Activated T-cell treated with anti-CD3 and anti-CD28 coated beads, Interleukin-2, amount 50 U/mL, for 72 hours (primary cell): Measurements from ENCODE around the gene MRPL43. TPM values are rescaled to one million over a fixed set of nuclear protein-coding genes. Genes with fewer than 3 reads are reported as not detected.

Experiments
- ATAC-seq, 2 donors: fragments of 150-1000 bp; cut with Tn5 transposase; replicated peaks in 1 of 2; 2 replicates each; pipeline ENCODE4 v1.10.0; 2021; ENCODE audit warnings: moderate library complexity in 2 of 2, mild to moderate bottlenecking in 1 of 2
- DNase-seq, 2 donors: peaks; one replicate each; pipeline ENCODE4 v3.0.0; 2021 to 2022; ENCODE audit warnings: mixed read lengths in 1 of 2
- H3K27ac Mint-ChIP-seq: one replicate; pipeline ENCODE4 v1.8.0; 2022; ENCODE audit warnings: mild to moderate bottlenecking, moderate library complexity, mixed read lengths
- H3K27me3 Mint-ChIP-seq: one replicate; pipeline ENCODE4 v1.8.0; 2022; ENCODE audit warnings: low read depth, mixed read lengths
- H3K36me3 Mint-ChIP-seq, 2 donors: one replicate each; pipeline ENCODE4 v1.8.0; 2022; ENCODE audit warnings: mixed read lengths in 2 of 2, mild to moderate bottlenecking in 1 of 2; ENCODE audit not compliant: insufficient read depth in 2 of 2
- H3K4me1 Mint-ChIP-seq: one replicate; pipeline ENCODE4 v1.8.0; 2022; ENCODE audit warnings: low read depth, mixed read lengths
- H3K4me3 Mint-ChIP-seq, 2 donors: one replicate each; pipeline ENCODE4 v1.8.0; 2022; ENCODE audit warnings: mild to moderate bottlenecking in 2 of 2, mixed read lengths in 2 of 2, moderate library complexity in 2 of 2
- H3K9me3 Mint-ChIP-seq, 2 donors: one replicate each; pipeline ENCODE4 v1.8.0; 2022; ENCODE audit warnings: mixed read lengths in 2 of 2
- total RNA-seq, 2 donors: library from RNA; stranded (reverse); gene quantifications; one replicate each; pipeline ENCODE4 v1.2.3, GENCODE V29; 2022

Gene MRPL43
- total RNA-seq, 2 donors from 2014 or later = 38.2 to 41.7 TPM

- no peak overlapping the region for H3K4me3 Mint-ChIP-seq
- no peaks in the 10 kb centered on the region for H3K36me3 Mint-ChIP-seq
- H3K9me3 Mint-ChIP-seq = no peaks in the 10 kb centered on the region
- H3K27ac Mint-ChIP-seq = no peak overlapping the region
- no peak for DNase-seq
- no peaks in the 10 kb centered on the region for H3K27me3 Mint-ChIP-seq
- no peak for ATAC-seq
- H3K4me1 Mint-ChIP-seq = no peaks in the 10 kb centered on the region
These were observed 18.7 kb upstream of the MRPL43 start for GRCh38 chr10:101005869-101006567.

GRCh38 chr10:101005361-101005760 lies 18.1 kb upstream of the MRPL43 start:
- DNase-seq (no peak), ATAC-seq (no peak)
- Mint-ChIP-seq H3K27ac (no peak overlapping the region), H3K27me3 (no peaks in the 10 kb centered on the region), H3K36me3 (no peaks in the 10 kb centered on the region), H3K4me1 (no peaks in the 10 kb centered on the region), H3K4me3 (no peak overlapping the region), H3K9me3 (no peaks in the 10 kb centered on the region)

DNA sequence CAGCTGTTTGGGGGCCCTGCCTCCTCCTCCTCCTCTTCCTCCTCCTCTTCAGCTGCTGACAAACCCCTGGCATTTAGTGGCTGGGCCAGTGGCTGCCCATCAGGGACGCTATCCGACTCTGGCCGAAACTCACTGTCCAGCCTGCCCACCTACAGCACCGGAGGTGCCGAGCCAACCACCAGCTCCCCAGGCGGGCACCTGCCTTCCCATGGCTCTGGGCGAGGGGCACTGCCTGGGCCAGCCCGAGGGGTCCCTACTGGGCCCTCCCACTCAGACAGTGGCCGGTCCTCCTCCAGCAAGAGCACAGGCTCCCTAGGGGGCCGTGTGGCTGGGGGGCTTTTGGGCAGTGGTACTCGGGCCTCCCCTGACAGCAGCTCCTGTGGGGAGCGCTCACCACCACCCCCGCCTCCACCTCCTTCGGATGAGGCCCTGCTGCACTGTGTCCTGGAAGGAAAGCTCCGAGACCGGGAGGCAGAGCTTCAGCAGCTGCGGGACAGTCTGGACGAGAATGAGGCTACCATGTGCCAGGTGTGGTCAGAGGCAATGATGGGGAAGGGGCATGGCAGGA lies 16.4 kb upstream of the MRPL43 start:
- peaks cover 3% of the 10 kb centered on the region for H3K4me1 Mint-ChIP-seq
- H3K27ac Mint-ChIP-seq = no peak overlapping the region
- ATAC-seq (no peak), DNase-seq (no peak)
- H3K36me3 Mint-ChIP-seq = no peaks in the 10 kb centered on the region
- H3K4me3 Mint-ChIP-seq = no peak overlapping the region
- no peaks in the 10 kb centered on the region for H3K9me3 Mint-ChIP-seq
- no peaks in the 10 kb centered on the region for H3K27me3 Mint-ChIP-seq

GRCh38 chr10:101002456-101002855 lies 15.2 kb upstream of the MRPL43 start:
- ATAC-seq (no peak), DNase-seq (no peak)
- peaks cover 13% of the 10 kb centered on the region for H3K4me1 Mint-ChIP-seq
- no peaks in the 10 kb centered on the region for H3K9me3 Mint-ChIP-seq
- H3K36me3 Mint-ChIP-seq = no peaks in the 10 kb centered on the region
- H3K4me3 Mint-ChIP-seq = no peak overlapping the region
- no peaks in the 10 kb centered on the region for H3K27me3 Mint-ChIP-seq
- H3K27ac Mint-ChIP-seq = no peak overlapping the region

GRCh38 chr10:101001659-101002035 lies 14.3 kb upstream of the MRPL43 start:
- Mint-ChIP-seq H3K9me3 (no peaks in the 10 kb centered on the region), H3K36me3 (peaks cover 0 to 2% of the 10 kb centered on the region in 2 donors), H3K4me3 (no peak overlapping the region), H3K4me1 (peaks cover 14% of the 10 kb centered on the region), H3K27ac (no peak overlapping the region), H3K27me3 (no peaks in the 10 kb centered on the region)
- no peak for ATAC-seq
- DNase-seq = no peak

- no peak overlapping the region for H3K27ac Mint-ChIP-seq
These were observed 13.8 kb upstream of the MRPL43 start for GRCh38 chr10:101000915-101001658.

DNA sequence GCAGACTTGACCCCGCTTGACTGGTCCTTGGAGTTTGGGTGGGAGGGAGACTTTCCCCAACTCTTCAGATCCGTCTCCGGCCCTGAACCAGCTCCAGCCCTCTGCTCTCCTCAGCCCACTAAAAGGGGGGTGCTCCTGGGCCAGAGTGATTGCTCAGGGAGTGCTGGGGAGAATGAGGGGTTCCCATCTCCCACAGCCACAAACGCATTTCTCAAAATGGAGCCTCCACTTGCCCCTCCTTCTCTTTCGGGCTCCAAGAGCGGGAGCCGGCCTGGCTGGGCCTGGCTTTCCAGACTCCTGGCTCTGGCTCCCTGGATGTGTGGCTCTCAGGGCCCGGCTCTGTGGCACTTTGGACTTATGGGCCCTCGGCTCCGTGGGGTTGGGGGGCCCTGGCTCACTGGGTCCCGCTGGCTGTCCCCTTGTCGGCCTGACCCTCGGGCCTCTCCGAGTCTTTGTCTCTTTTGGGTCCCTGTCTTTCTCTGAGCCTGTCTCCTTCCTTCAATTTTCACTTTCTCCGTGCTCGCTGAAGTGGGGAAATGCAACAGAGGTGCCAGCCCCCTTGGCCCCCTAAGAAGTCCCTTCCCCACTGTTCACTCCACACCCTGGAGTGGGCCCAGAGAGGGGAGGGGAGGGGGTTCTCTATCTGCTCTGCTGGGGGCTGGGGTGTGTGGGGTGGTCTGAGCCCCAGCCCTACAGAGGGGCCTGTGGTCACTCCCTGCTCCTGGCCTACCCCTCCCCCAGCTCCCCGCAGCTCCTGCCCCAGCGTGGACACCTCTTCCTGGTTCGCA lies 13.0 kb upstream of the MRPL43 start:
- ATAC-seq (no peak), DNase-seq (no peak)
- H3K4me3 Mint-ChIP-seq = peak overlapping the region; percentile 55 to 59
- no peak overlapping the region for H3K27ac Mint-ChIP-seq
- H3K36me3 Mint-ChIP-seq = peaks cover 0 to 2% of the 10 kb centered on the region in 2 donors
- H3K9me3 Mint-ChIP-seq = no peaks in the 10 kb centered on the region
- no peaks in the 10 kb centered on the region for H3K27me3 Mint-ChIP-seq
- peaks cover 22% of the 10 kb centered on the region for H3K4me1 Mint-ChIP-seq

More at GRCh38 chr10:101000915-101001658, 13.8 kb upstream of the MRPL43 start:
- DNase-seq = no peak
- H3K4me1 Mint-ChIP-seq = peaks cover 19% of the 10 kb centered on the region
- H3K36me3 Mint-ChIP-seq = peaks cover 0 to 2% of the 10 kb centered on the region in 2 donors
- ATAC-seq = no peak
- H3K4me3 Mint-ChIP-seq = peak overlapping the region; percentile 57 to 59
- no peaks in the 10 kb centered on the region for H3K9me3 Mint-ChIP-seq
- no peaks in the 10 kb centered on the region for H3K27me3 Mint-ChIP-seq

- no peak for ATAC-seq
- peaks cover 0 to 3% of the 10 kb centered on the region in 2 donors for H3K36me3 Mint-ChIP-seq
- peak within 1 kb of the TSS; percentile 25 for H3K27ac Mint-ChIP-seq
These were observed 12.4 kb upstream of the MRPL43 start, which contains the start of gene LZTS2 for GRCh38 chr10:100999742-101000126. TSS of gene LZTS2 (plus strand) at chr10:100999808. CDS start at chr10:101002539, 2,731 bp downstream.

DNA sequence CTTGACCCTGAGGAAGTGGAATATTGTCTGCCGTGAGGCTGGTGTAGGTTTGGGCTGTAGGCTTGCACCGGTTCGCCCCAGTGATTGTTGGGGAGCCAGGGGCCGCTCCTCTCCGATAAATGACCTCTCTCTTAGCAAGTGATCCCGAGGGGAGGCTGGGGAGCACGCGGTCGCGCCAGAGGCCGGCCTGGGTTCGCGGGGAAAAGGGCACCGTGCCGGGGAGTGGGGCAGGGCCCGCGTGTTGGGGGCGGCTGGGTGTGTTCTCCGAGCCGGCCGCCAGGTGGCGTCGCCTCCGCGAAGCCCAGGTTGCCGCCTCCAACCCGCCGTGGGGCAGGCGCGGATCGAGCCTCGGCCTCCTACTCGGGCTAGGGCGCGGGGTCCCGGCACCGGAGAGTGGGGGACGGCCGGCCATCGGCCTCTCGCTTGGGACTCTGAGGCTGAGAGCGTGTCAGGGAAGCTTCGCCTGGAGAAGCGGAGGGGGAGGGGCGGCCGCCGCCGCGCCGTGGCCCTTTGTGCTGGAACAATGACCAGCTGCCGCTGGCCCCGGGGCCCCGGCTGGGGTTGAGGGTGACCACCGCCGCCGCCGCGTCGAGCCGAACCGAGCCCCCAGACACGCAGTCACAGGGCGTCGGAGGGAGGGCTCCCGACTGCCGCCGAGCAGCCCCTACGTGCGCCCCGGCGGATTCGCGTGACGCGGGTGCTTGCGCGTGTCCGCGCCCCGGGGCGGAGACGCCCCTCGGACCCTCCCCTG lies 11.9 kb upstream of the MRPL43 start:
- H3K4me3 Mint-ChIP-seq = peak overlapping the region; percentile 80 to 86
- no peaks in the 10 kb centered on the region for H3K27me3 Mint-ChIP-seq
- H3K27ac Mint-ChIP-seq = peak overlapping the region; percentile 25
- H3K4me1 Mint-ChIP-seq = peaks cover 26% of the 10 kb centered on the region
- DNase-seq (peak; percentile 84 to 90), ATAC-seq (peak; percentile 68 to 70)
- H3K9me3 Mint-ChIP-seq = no peaks in the 10 kb centered on the region
- peaks cover 0 to 6% of the 10 kb centered on the region in 2 donors for H3K36me3 Mint-ChIP-seq

More at GRCh38 chr10:100999742-101000126, 12.4 kb upstream of the MRPL43 start, which contains the start of gene LZTS2:
- Mint-ChIP-seq H3K27me3 (no peaks in the 10 kb centered on the region), H3K9me3 (no peaks in the 10 kb centered on the region), H3K4me3 (peak within 1 kb of the TSS; percentile 80 to 86), H3K4me1 (peaks cover 23% of the 10 kb centered on the region)
- DNase-seq = no peak

- peak; percentile 43 to 44 for ATAC-seq
- no peaks in the 10 kb centered on the region for H3K27me3 Mint-ChIP-seq
- peak overlapping the region; percentile 25 for H3K27ac Mint-ChIP-seq
- H3K36me3 Mint-ChIP-seq = peaks cover 0 to 6% of the 10 kb centered on the region in 2 donors
- no peaks in the 10 kb centered on the region for H3K9me3 Mint-ChIP-seq
- peak overlapping the region; percentile 80 to 86 for H3K4me3 Mint-ChIP-seq
- peak; percentile 71 to 73 for DNase-seq
- H3K4me1 Mint-ChIP-seq = peaks cover 26% of the 10 kb centered on the region
These were observed 11.1 kb upstream of the MRPL43 start for GRCh38 chr10:100998183-100998990.

GRCh38 chr10:100997360-100998182 lies 10.3 kb upstream of the MRPL43 start:
- no peaks in the 10 kb centered on the region for H3K9me3 Mint-ChIP-seq
- H3K36me3 Mint-ChIP-seq = peaks cover 0 to 6% of the 10 kb centered on the region in 2 donors
- peak overlapping the region; percentile 80 to 86 for H3K4me3 Mint-ChIP-seq
- peaks cover 26% of the 10 kb centered on the region for H3K4me1 Mint-ChIP-seq
- DNase-seq (peak; percentile 79 to 88), ATAC-seq (peak; percentile 60 to 63)
- H3K27me3 Mint-ChIP-seq = no peaks in the 10 kb centered on the region
- H3K27ac Mint-ChIP-seq = peak overlapping the region; percentile 76
